Panc1 (cell line): Measurements from ENCODE around the gene SH3TC1. TPM values are rescaled to one million over a fixed set of nuclear protein-coding genes. Genes with fewer than 3 reads are reported as not detected.

Source experiments
- ATAC-seq: fragments of 200-7000 bp; cut with Tn5 transposase; 2 replicates; pipeline ENCODE4 v1.9.1; 2020; ENCODE audit warnings: mild to moderate bottlenecking, moderate library complexity
- BruUV-seq: library from RNA; stranded (reverse); fragments of 400-500 nt; replicated peaks from 2 replicates; lab custom pipeline; 2021; lab: Mats Ljungman, UMichigan
- CTCF ChIA-PET: fragments of 300-600 bp; sonication (Branson Sonifier 250); formaldehyde crosslinking; loops from one replicate; lab custom pipeline; 2022; ENCODE audit warnings: antibody characterized with exemption; lab: Charles Lee
- POLR2A ChIA-PET: fragments of 300-600 bp; sonication (Branson Sonifier 250); formaldehyde crosslinking; loops from one replicate; lab custom pipeline; 2022; ENCODE audit warnings: antibody characterized with exemption; lab: Charles Lee
- DNase-seq: peaks from one replicate; pipeline ENCODE4 v3.0.0-alpha.2; 2010; ENCODE audit warnings: low read depth, low spot score
- H3K27ac ChIP-seq: 2 replicates; pipeline ENCODE4 v1.5.1; 2011; ENCODE audit warnings: mild to moderate bottlenecking, low read length, inconsistent platforms
- H3K27me3 ChIP-seq: fragments of 200-500 bp; sonication (Bioruptor generic); 2 replicates; pipeline ENCODE4 v1.6.0; 2014; ENCODE audit warnings: low read length, inconsistent platforms; ENCODE audit not compliant: control insufficient read depth, insufficient read depth
- H3K36me3 ChIP-seq: fragments of 200-500 bp; sonication (Bioruptor generic); 2 replicates; pipeline ENCODE4 v1.5.1; 2014; ENCODE audit warnings: inconsistent platforms, mild to moderate bottlenecking, low read length, moderate library complexity; ENCODE audit not compliant: control insufficient read depth, insufficient read depth
- H3K4me1 ChIP-seq: 2 replicates; pipeline ENCODE4 v1.5.1; 2011; ENCODE audit warnings: inconsistent platforms, mild to moderate bottlenecking, low read length, moderate library complexity; ENCODE audit not compliant: control insufficient read depth, insufficient read depth
- H3K4me3 ChIP-seq, 2 experiments: 2 replicates each; pipeline ENCODE4 v1.5.1; 2011 to 2012; ENCODE audit warnings: low read depth in 2 of 2, low read length in 2 of 2, mild to moderate bottlenecking in 2 of 2, inconsistent platforms in 1 of 2, moderate library complexity in 1 of 2
- H3K9me3 ChIP-seq: fragments of 200-500 bp; sonication (Bioruptor generic); 2 replicates; pipeline ENCODE4 v1.5.1; 2014; ENCODE audit warnings: low read depth, mild to moderate bottlenecking, inconsistent platforms, low read length, moderate library complexity; ENCODE audit not compliant: control insufficient read depth, insufficient read depth
- CTCF ChIP-seq: fragments of 450-650 bp; IDR thresholded peaks from 2 replicates; pipeline ENCODE4 v1.5.1; 2017; ENCODE audit warnings: mild to moderate bottlenecking
- POLR2AphosphoS5 ChIP-seq: IDR thresholded peaks from 2 replicates; pipeline ENCODE4 v1.6.1; 2012; ENCODE audit warnings: mild to moderate bottlenecking, low read depth, low read length, moderate library complexity
- REST ChIP-seq, 2 experiments: IDR thresholded peaks; 2 replicates each; pipeline ENCODE4 v1.6.1; 2011 to 2012; ENCODE audit warnings: low read depth in 2 of 2, control low read depth in 1 of 2, low read length in 1 of 2, mild to moderate bottlenecking in 1 of 2, moderate library complexity in 1 of 2; ENCODE audit not compliant: insufficient read depth in 1 of 2
- SIN3A ChIP-seq: IDR thresholded peaks from 2 replicates; pipeline ENCODE4 v1.6.1; 2012; ENCODE audit warnings: low read depth, mild to moderate bottlenecking, low read length, moderate library complexity, borderline replicate concordance; ENCODE audit not compliant: insufficient read depth
- TCF7L2 ChIP-seq: IDR thresholded peaks from 2 replicates; pipeline ENCODE4 v1.6.1; 2011; ENCODE audit warnings: mild to moderate bottlenecking, low read depth, low read length, inconsistent platforms
- in situ Hi-C: cut with HindIII; loops from 2 replicates; pipeline ENCODE4 v1.10.0; 2016; ENCODE audit warnings: low sequenced_read_pairs, low pct_unique_long_range_greater_than_20kb
- intact Hi-C: fragments of 100-400 bp; cut with micrococcal nuclease; formaldehyde crosslinking; loops from one replicate; pipeline ENCODE4 v1.10.0; 2022; ENCODE audit not compliant: unreplicated experiment
- total RNA-seq: library from RNA; stranded (reverse); gene quantifications from one replicate; pipeline ENCODE4 v1.2.1, GENCODE V29; 2021; ENCODE audit not compliant: unreplicated experiment

Gene SH3TC1
- total RNA-seq, 1 experiment from 2014 or later = 4.5 TPM

GRCh38 chr4:8211737-8212581, 12.9 kb downstream of the SH3TC1 start:
- DNase-seq = no peak
- no TSS peak for BruUV-seq
- TF ChIP-seq POLR2AphosphoS5 (no peak), TCF7L2 (no peak), CTCF (no peak), SIN3A (no peak), REST (IDR thresholded peaks at IDR 0.05; ENCODE audit: insufficient read depth in 1 of 2, low read depth in 2 of 2, low read length in 1 of 2) (no peak)
- ChIA-PET POLR2A (no interaction called here), CTCF (no interaction called here)
- H3K36me3 ChIP-seq = no peaks in the 10 kb centered on the region
- H3K9me3 ChIP-seq = no peaks in the 10 kb centered on the region
- in situ Hi-C loops = no loop called here
- no peaks in the 10 kb centered on the region for H3K27me3 ChIP-seq
- H3K4me1 ChIP-seq = no peaks in the 10 kb centered on the region
- no peak overlapping the region for H3K27ac ChIP-seq
- intact Hi-C loops = no loop called here
- ATAC-seq = no peak
- H3K4me3 ChIP-seq = no peak overlapping the region

GRCh38 chr4:8212622-8213021, 13.5 kb downstream of the SH3TC1 start:
- BruUV-seq = no TSS peak
- DNase-seq = no peak
- no peak overlapping the region for H3K4me3 ChIP-seq
- no peaks in the 10 kb centered on the region for H3K9me3 ChIP-seq
- intact Hi-C loops = no loop called here
- CTCF ChIA-PET = no interaction called here
- H3K4me1 ChIP-seq = no peaks in the 10 kb centered on the region
- H3K27me3 ChIP-seq = no peaks in the 10 kb centered on the region
- H3K36me3 ChIP-seq = no peaks in the 10 kb centered on the region
- no peak overlapping the region for H3K27ac ChIP-seq
- ATAC-seq = no peak
- POLR2A ChIA-PET = no interaction called here
- in situ Hi-C loops = no loop called here
- TF ChIP-seq CTCF = no peak
- TF ChIP-seq SIN3A = no peak
- TF ChIP-seq TCF7L2 = no peak
- TF ChIP-seq POLR2AphosphoS5 = no peak
- TF ChIP-seq REST (IDR thresholded peaks at IDR 0.05; ENCODE audit: insufficient read depth in 1 of 2, low read depth in 2 of 2, low read length in 1 of 2) = no peak
